ENCODE results near the gene AGBL5.

Gene AGBL5

DNA sequence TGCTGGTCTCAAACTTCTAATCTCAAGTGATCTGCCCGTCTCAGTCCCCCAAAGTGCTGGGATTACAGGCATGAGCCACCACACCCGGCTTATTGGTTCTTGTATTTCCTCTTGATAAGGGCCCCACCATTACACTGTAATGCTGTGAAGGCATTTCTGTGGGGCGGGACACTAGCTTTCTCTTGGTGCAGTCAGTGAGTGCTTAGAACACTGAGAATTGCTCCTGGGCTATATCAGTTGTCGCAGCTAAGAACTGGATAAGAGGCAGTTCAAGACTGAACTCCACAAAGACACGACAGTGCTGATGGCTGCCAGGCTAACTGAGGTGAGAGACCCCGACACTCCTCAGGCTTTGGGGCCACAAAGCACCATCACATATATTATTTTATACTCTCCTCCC, 37.2 kb downstream of the AGBL5 start:
- H3K4me3 ChIP-seq (ENCODE audit: low read depth, low read length): no peak overlapping the region
- DNase-seq (ENCODE audit: low read depth): no peak
- TF ChIP-seq, protein P1, sequence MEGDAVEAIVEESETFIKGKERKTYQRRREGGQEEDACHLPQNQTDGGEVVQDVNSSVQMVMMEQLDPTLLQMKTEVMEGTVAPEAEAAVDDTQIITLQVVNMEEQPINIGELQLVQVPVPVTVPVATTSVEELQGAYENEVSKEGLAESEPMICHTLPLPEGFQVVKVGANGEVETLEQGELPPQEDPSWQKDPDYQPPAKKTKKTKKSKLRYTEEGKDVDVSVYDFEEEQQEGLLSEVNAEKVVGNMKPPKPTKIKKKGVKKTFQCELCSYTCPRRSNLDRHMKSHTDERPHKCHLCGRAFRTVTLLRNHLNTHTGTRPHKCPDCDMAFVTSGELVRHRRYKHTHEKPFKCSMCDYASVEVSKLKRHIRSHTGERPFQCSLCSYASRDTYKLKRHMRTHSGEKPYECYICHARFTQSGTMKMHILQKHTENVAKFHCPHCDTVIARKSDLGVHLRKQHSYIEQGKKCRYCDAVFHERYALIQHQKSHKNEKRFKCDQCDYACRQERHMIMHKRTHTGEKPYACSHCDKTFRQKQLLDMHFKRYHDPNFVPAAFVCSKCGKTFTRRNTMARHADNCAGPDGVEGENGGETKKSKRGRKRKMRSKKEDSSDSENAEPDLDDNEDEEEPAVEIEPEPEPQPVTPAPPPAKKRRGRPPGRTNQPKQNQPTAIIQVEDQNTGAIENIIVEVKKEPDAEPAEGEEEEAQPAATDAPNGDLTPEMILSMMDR (conservative IDR thresholded peaks at IDR 0.05; ENCODE audit: low read depth, low read length): no peak

DNA sequence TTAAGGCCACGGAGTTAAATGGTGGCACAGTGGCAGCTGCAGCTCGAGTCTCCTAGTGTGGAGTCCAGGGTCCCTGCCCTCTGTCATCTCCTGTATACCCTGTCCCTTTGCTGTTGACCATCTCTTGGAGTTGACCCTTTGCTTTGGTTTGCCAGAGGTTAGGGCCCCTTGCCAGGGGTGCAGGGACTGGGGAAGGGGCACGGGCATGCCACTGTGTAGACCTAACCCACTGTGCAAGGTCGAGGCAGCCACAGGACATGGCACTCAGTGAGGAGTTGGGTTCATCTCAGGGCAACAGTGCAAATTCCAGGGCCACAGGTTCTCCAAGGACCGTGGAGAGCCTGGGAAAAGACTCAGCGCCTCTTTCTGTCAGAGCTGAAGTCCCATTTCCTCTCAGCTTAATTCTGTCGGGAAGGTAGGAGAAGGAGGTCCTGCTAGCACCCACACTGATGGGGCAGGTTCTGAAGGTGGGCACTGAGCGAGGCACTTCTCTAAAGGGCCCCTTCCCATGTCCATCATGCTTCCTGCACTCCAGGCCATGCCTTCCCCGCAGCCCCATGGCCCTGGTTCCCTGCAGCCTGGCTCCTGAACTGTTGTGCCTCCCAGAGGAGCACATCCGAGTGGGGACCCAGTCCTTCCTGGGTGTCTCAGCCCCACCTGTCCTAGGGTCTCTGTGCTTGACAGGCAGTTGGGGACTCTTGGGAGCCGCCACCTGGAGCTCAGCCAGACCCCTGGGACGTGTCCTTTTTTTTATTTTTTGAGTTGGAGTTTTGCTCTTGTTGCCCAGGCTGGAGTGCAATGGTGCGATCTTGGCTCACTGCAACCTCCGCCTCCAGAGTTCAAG, 37.9 kb downstream of the AGBL5 start:
- H3K4me3 ChIP-seq (ENCODE audit: low read depth, low read length): no peak overlapping the region
- TF ChIP-seq, protein P1 (conservative IDR thresholded peaks at IDR 0.05; ENCODE audit: low read depth, low read length): no peak
- no peak for DNase-seq (ENCODE audit: low read depth)

DNA sequence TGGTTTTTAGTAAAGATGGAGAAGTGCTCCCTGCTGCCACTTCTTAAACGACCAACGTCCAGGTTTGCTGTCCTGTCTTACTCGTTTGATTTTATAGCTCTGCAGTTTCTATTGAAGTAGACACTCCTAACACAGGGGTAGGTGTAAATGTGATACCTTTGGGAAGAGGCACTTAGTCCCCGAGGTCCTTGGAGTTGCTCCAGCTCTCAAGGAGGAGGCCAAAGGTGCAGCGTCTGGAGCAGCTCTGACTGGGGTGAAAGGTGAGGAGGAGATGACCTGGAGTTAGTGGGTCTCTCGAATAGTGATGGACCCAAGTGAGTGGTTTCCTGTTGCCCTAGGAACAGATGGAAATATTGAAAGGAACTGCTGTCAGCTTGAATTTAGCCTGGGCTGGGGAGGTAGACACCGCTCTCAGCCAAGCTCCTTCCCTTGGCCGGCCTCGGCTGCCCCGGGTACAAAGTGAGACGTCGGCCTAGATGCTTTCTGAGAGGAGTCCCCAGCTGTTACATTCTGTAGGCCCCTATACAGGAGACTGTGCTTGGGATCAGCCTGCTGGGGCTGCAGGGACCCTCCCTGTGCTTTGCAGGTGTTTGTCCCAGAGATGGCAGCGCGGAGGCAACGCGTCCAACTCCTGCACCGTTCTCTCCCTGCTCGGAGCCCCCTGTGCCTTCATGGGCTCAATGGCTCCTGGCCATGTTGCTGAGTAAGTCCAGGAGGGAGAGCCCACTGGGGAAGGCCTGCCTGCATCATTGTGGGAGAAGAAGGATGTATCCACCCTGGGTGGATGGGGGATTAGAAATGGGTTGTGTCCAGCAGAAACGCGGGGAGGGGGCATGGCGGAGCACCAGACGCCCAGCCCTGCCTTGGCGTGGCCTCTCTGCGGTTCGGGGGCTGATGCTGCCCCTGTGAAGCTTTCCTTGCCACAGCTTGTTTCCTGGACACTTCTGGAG, 40.6 kb downstream of the AGBL5 start:
- no peak overlapping the region for H3K4me3 ChIP-seq (ENCODE audit: low read depth, low read length)
- TF ChIP-seq, protein P1 (conservative IDR thresholded peaks at IDR 0.05; ENCODE audit: low read depth, low read length): no peak
- no peak for DNase-seq (ENCODE audit: low read depth)

DNA sequence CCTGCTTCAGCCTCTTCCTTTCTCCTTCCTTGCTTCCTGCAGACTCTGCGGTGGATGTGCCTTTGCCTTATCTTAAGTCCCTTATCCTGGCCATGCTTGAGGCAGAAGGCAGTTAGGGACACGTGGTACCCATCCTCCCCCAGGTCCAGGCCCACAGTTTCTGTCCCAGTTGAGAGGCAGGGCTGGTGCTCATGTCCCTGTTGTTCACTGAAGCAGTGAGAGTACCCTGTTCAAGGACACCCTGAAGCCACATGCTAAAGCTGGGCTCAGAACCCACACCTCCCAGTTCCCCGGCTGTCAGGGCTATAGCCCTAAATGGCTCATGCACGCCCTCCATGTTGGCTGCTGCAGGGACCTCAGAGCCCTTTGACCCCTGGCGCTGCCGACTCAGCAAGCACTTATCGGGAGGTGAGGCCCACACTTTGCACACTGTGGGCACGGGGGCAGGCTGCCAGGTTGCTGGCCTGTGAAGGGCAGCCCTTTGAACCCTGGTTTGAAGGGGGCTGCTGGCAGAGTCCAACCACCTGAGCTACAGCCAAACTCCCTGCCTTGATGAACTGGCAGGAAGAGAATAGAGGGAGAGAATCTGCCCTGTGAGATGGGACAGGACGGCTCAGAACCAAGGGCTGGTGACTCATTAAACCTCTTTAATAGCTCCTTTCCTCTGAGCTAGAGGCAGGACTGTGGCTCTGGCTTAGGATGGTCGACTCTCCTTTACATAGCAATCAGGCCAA, 41.4 kb downstream of the AGBL5 start:
- H3K4me3 ChIP-seq (ENCODE audit: low read depth, low read length): no peak overlapping the region

DNA sequence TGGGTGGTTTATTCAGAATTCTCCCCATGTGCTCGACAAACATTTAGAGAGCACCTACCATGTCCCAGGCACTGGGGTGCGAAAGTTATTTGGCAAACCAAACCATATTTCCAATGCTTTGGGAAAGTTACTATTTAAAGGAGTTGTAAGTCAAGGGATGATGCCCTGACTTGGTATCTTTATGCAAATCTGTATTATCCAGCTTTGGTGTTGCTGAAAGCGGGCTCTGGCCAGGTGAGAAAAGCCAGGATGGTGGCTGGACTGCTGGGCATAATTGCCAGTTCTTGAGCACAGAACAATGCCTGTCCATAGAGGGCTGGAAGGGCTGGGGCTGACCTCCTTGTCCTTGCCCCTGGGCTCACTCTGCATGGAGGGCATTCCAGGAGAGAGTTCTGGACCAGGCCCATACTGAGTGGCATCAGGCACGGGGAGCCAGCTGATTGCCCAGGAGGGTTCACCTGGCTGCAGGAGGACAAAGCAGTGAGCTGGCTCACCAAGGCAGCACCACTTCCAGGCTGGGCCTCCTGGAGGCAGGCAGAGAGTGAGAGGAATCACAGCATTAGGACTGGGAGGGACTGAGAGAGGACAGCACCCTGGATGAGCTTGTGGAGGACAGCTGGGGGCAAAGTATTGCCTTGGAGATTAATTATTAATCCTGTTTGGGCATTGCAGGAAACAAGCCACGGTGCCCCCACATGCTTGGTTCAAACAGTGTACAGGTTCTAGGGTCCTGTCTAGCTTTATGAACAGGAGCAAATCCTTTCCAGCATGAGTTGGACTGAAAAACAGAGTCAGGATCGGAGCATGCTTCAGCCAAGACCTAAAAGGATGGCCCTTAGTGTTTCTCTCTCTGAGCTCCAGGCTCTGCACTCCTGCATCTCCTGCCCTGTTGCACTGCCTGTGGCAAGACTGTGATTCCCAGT, 42.2 kb downstream of the AGBL5 start:
- DNase-seq (ENCODE audit: low read depth): no peak
- H3K4me3 ChIP-seq (ENCODE audit: low read depth, low read length): no peak overlapping the region
- TF ChIP-seq, protein P1 (conservative IDR thresholded peaks at IDR 0.05; ENCODE audit: low read depth, low read length): no peak

More for the DNA sequence above, 41.4 kb downstream of the AGBL5 start:
- no peak for DNase-seq (ENCODE audit: low read depth)
- TF ChIP-seq, protein P1 (conservative IDR thresholded peaks at IDR 0.05; ENCODE audit: low read depth, low read length): no peak
